Activated T-helper 9 cell treated with anti-CD3 and anti-CD28 coated beads, Interleukin-2, amount 50 U/mL, for 16 hours (primary cell): ENCODE results near the gene ARID4B.
"Not testable (repeated sequence)": the region's sequence is repeated elsewhere in the genome, so short reads cannot be mapped to it uniquely, and the experiment has no call there.

Source experiments
- DNase-seq: peaks from one replicate; pipeline ENCODE4 v3.0.0-alpha.2; 2020; ENCODE audit warnings: low read depth

Gene ARID4B

GRCh38 chr1:235268379-235269125 is 59.4 kb downstream of the ARID4B start:
- no peak for DNase-seq

DNA sequence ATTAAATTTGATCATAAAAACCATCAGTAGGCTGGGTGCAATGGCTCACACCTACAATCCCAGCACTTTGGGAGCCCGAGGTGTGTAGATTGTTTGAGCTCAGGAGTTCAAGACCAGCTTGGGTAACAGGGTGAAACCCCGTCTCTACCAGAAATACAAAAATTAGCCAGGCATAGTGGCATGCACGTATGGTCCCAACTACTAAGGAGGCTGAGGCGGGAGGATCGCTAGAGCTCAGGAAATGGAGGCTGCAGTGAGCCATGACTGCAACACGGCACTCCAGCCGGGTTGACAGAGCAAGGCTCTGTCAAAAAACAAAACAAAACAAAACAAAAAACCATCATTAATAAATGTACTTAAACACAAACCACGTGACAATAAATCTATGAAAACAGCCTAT is 61.0 kb downstream of the ARID4B start:
- no peak for DNase-seq

GRCh38 chr1:235266325-235266724 is 61.7 kb downstream of the ARID4B start:
- DNase-seq = no peak

- DNase-seq = no peak
These were observed 62.1 kb downstream of the ARID4B start for GRCh38 chr1:235265900-235266299.

- DNase-seq = no peak
These were observed 63.7 kb downstream of the ARID4B start for GRCh38 chr1:235264327-235264726.

DNA sequence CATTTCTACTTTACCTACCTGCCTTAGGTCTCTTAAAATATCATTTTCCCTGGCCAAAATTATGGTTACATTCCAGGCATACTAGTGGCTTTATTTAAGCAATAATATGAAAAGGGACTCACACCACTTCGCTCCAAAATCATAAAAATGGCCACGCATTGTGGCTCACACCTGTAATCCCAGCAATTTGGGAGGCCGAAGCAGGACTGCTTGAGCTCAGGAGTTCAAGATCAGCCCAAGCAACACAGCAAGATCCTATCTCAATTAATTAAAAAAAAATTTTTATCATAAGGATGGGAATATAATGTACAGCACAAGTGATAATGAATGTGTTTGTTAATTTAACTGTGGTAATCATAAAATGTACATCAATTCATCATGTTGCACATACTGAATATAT is 65.4 kb downstream of the ARID4B start:
- DNase-seq = no peak

GRCh38 chr1:235261243-235261642 is 66.7 kb downstream of the ARID4B start:
- DNase-seq = no peak

GRCh38 chr1:235259133-235259778 is 68.7 kb downstream of the ARID4B start:
- no peak for DNase-seq

DNA sequence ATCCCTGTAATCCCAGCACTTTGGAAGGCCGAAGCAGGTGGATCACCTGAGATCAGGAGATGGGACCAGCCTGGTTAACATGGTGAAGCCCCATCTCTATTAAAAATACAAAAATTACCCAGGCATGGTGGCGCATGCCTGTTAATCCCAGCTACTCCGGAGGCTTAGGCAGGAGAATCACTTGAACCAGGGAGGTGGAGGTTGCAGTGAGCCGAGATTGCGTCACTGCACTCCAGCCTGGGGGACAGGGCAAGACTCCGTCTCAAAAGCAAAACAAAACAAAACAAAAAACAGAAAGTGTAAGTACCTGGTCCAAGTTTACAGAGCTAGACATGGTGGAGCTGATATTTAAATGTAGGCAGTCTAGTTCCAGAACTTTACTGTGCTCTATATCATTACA is 69.9 kb downstream of the ARID4B start:
- DNase-seq = not testable (repeated sequence)

DNA sequence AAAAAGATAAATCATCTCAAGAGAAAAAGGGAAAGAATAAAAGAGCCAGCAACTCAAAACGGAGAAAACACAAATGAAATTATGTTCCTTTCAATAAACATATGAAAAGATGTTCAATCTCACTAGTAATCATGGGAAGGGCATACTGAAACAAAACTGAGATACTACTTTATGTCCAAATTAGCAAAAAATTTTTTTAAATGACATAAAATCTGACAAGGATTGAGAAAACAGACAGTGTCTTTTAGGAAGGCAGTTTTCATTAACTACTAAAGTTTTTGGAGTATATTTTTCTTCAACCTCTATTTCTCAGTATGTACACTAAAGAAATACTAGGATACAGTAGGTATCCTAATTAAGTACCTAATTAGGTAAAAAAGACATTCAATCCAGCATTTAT is 73.3 kb downstream of the ARID4B start:
- no peak for DNase-seq

- peak; percentile 32 for DNase-seq
These were observed 74.6 kb downstream of the ARID4B start for GRCh38 chr1:235253219-235253962.

DNA sequence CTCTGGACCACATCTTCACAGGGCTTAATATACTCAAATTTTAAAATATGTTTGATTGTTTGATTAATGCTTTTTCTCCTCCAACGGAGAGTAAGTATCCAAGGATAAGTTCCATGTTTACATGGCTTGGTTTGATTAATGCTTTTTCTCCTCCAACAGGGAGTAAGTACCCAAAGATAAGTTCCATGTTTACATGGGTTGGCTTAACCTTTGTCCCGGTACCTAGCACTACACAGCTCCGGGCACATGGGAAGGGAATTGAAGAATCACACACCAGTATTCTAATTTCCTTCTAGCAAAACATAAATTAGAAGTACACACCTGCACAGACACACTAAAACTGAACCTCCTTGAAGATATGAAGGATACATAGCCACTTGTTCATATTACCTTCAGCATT is 77.5 kb downstream of the ARID4B start:
- no peak for DNase-seq

GRCh38 chr1:235246022-235246948 is 81.7 kb downstream of the ARID4B start:
- no peak for DNase-seq

- DNase-seq = no peak
These were observed 82.9 kb downstream of the ARID4B start for GRCh38 chr1:235244974-235245592.

DNA sequence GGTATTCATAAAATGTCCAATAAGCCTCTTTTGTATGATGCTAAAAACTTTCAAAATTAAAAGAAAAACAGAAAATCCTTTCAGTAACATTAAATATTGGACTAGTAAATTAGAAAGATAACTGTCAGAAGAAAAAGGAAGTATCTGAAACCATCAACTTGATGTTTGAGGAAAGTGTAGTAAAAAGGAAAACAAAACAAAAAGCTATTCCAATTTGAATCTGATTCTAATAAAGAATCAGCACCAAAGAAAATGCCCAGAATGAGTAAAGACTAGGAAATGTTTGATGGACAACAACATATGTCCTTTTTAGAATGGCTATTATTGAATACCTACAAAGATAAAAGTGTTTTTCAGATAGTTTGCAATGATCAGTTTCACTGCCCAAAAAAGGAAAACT is 87.0 kb downstream of the ARID4B start:
- DNase-seq = no peak

DNA sequence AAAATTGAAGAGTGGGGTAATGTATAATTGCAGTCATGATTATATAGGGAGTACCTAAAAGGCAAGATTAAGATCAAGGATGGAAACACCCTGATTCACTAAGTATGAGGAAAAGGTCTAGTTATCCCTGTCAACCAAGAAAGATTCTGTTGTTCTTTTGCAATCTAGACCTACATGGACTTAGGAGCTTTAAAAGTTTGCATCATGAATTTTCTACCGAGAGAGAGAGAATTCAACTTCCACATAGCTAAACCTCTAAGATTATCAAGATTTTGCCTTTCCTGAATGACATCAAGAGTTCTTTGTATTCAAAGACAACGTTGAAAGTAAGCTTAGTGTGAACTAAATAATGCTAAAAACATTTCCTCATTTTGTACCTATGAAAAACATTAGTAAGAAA is 88.1 kb downstream of the ARID4B start:
- no peak for DNase-seq

GRCh38 chr1:235238558-235238957 is 89.4 kb downstream of the ARID4B start:
- no peak for DNase-seq

DNA sequence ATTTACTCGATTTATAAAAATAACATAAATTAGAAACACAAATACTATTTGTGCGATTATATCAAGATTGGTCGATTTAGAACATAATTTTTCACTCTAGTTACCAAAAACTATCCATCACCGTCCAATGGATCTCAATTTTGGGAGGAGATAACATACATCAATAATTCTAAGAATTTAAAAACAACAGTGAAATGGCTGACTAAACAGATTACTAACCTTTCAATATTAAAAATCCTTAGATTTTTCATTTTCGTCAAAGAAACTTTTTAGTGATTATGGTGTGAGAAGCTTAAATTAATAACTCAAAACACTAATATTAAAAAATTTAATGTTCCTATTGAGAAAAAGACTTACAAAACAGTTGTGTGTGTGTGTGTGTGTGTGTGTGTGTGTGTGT is 91.9 kb downstream of the ARID4B start:
- no peak for DNase-seq

GRCh38 chr1:235229868-235230267 is 98.1 kb downstream of the ARID4B start:
- no peak for DNase-seq

DNA sequence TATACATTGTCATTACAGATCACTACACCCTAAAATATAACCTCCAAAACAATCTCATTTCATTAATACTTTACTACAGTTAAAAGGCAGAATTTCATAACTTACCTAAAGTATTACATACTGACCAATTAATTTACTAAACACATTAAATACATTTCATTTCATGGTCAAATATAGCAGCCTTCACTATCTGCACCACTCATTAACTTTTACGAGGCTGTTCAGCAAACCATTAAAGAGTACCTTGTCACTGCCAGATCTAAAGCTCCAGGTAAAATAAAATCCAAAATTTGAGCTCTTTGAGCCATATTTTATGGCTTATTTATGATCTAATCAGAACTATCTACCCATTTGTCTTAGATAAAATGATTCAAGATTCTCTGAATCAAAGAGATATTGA is 100.6 kb downstream of the ARID4B start:
- no peak for DNase-seq

DNA sequence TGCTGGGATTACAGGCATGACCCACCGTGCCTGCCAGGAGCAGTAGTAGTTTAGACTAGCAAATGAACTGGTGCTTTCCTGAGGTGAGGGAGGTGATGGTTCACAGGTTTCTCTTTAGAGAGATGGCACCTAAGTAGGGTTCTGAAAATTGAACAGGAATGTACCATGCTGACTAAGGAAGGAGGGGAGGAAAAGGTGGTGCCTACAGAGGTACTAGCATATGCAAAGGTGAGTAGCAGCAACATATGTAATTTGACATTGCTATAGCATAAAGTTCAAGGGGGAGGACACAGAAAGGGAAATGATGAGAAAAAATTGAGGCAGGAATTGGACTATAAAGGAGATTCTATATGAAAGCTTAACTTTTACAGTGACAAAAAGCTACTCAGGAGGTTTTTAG is 101.0 kb downstream of the ARID4B start:
- DNase-seq = no peak

DNA sequence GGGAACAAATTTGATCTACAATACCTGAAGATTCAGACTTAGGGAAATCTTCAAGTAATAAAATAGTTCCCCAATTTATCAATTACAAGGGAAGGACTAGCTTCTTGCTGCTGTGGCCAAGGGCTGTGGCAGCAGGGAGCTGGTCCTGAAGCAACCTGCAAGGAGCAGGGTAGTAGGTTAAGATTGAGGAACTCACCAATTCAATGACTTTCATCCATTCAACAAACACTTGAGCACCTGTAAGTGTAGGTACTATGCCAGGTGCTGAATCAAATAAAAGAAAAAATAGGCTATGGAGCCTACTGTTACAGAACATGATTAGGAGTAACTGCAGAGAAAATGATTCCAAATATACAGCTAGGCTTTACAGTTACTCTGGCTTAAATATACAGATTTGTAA is 102.7 kb downstream of the ARID4B start:
- DNase-seq = no peak
